ENCODE results near the gene DMRT2. TPM values are rescaled to one million over a fixed set of nuclear protein-coding genes. Genes with fewer than 3 reads are reported as not detected.

DMRT2 gene
- total RNA-seq, 1 donor, result not detected

GRCh38 chr9:1046639-1047572 lies 3.3 kb upstream of the DMRT2 start:
- no peak for DNase-seq (ENCODE audit: insufficient read length, low spot score, missing footprints)
- Histone ChIP-seq H3K79me2 (ENCODE audit: insufficient read depth, low read length) (no peaks in the 10 kb centered on the region), H3K4me3 (ENCODE audit: insufficient read depth, low read length) (peak overlapping the region; percentile 64), H3K36me3 (ENCODE audit: insufficient read depth, low read length) (no peaks in the 10 kb centered on the region), H3K4me1 (ENCODE audit: insufficient read depth, low read length) (no peaks in the 10 kb centered on the region), H3K9me3 (ENCODE audit: low read depth, low read length) (no peaks in the 10 kb centered on the region), H3K4me2 (ENCODE audit: insufficient read depth, low read length) (peak overlapping the region; percentile 77), H2AFZ (ENCODE audit: low read length) (peak overlapping the region; percentile 81), H3K27ac (ENCODE audit: low read depth, low read length) (no peak overlapping the region), H4K20me1 (ENCODE audit: insufficient read depth, low read length) (no peaks in the 10 kb centered on the region), H3K27me3 (ENCODE audit: insufficient read depth, low read length) (peaks cover 2% of the 10 kb centered on the region)
- TF ChIP-seq CTCF (IDR thresholded peaks at IDR 0.05; ENCODE audit: extremely low read depth, low read depth, low read length), result no peak

GRCh38 chr9:1047591-1048230 lies 2.4 kb upstream of the DMRT2 start:
- Histone ChIP-seq H3K27me3 (ENCODE audit: insufficient read depth, low read length) (no peaks in the 10 kb centered on the region), H3K9me3 (ENCODE audit: low read depth, low read length) (no peaks in the 10 kb centered on the region), H3K4me1 (ENCODE audit: insufficient read depth, low read length) (no peaks in the 10 kb centered on the region), H3K4me3 (ENCODE audit: insufficient read depth, low read length) (peak overlapping the region; percentile 64), H2AFZ (ENCODE audit: low read length) (peak overlapping the region; percentile 81), H3K4me2 (ENCODE audit: insufficient read depth, low read length) (peak overlapping the region; percentile 77), H3K36me3 (ENCODE audit: insufficient read depth, low read length) (no peaks in the 10 kb centered on the region), H4K20me1 (ENCODE audit: insufficient read depth, low read length) (no peaks in the 10 kb centered on the region), H3K79me2 (ENCODE audit: insufficient read depth, low read length) (no peaks in the 10 kb centered on the region), H3K27ac (ENCODE audit: low read depth, low read length) (no peak overlapping the region)
- TF ChIP-seq CTCF (IDR thresholded peaks at IDR 0.05; ENCODE audit: extremely low read depth, low read depth, low read length), result no peak
- peak; percentile 85 for DNase-seq (ENCODE audit: insufficient read length, low spot score, missing footprints)

GRCh38 chr9:1048231-1048619 lies 1.9 kb upstream of the DMRT2 start:
- DNase-seq (ENCODE audit: insufficient read length, low spot score, missing footprints), result no peak
- TF ChIP-seq CTCF (IDR thresholded peaks at IDR 0.05; ENCODE audit: extremely low read depth, low read depth, low read length), result no peak
- H3K27ac ChIP-seq (ENCODE audit: low read depth, low read length), result no peak overlapping the region
- no peaks in the 10 kb centered on the region for H3K79me2 ChIP-seq (ENCODE audit: insufficient read depth, low read length)
- no peaks in the 10 kb centered on the region for H3K27me3 ChIP-seq (ENCODE audit: insufficient read depth, low read length)
- peak overlapping the region; percentile 64 for H3K4me3 ChIP-seq (ENCODE audit: insufficient read depth, low read length)
- peak overlapping the region; percentile 81 for H2AFZ ChIP-seq (ENCODE audit: low read length)
- H3K4me1 ChIP-seq (ENCODE audit: insufficient read depth, low read length), result no peaks in the 10 kb centered on the region
- no peaks in the 10 kb centered on the region for H3K9me3 ChIP-seq (ENCODE audit: low read depth, low read length)
- no peaks in the 10 kb centered on the region for H4K20me1 ChIP-seq (ENCODE audit: insufficient read depth, low read length)
- H3K4me2 ChIP-seq (ENCODE audit: insufficient read depth, low read length), result peak overlapping the region; percentile 77
- no peaks in the 10 kb centered on the region for H3K36me3 ChIP-seq (ENCODE audit: insufficient read depth, low read length)

DNA sequence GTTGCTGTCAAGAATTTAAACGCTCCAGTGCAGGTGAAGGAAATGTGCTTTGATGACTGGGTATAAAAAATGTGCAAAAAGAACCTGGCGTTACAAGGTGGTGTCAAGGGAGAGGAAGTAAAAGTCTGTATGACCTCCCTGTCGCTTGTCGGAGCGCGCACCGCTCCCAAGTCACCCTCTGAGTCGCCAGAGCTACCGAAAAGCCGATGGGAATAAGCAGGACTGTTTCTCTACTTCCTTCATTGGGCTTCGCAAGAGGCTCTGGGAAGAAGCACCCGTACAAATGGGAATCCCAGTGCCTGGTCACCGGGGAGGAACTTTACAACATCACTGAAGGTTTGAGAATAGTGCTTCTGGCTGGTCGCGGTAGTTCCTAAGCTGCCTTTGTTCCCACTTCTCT lies 1.3 kb upstream of the DMRT2 start:
- no peak for TF ChIP-seq CTCF (IDR thresholded peaks at IDR 0.05; ENCODE audit: extremely low read depth, low read depth, low read length)
- no peaks in the 10 kb centered on the region for H3K9me3 ChIP-seq (ENCODE audit: low read depth, low read length)
- H3K4me1 ChIP-seq (ENCODE audit: insufficient read depth, low read length), result no peaks in the 10 kb centered on the region
- no peak overlapping the region for H3K4me3 ChIP-seq (ENCODE audit: insufficient read depth, low read length)
- no peaks in the 10 kb centered on the region for H3K79me2 ChIP-seq (ENCODE audit: insufficient read depth, low read length)
- H3K27ac ChIP-seq (ENCODE audit: low read depth, low read length), result no peak overlapping the region
- no peak overlapping the region for H3K4me2 ChIP-seq (ENCODE audit: insufficient read depth, low read length)
- no peaks in the 10 kb centered on the region for H3K27me3 ChIP-seq (ENCODE audit: insufficient read depth, low read length)
- no peak for DNase-seq (ENCODE audit: insufficient read length, low spot score, missing footprints)
- H3K36me3 ChIP-seq (ENCODE audit: insufficient read depth, low read length), result no peaks in the 10 kb centered on the region
- H4K20me1 ChIP-seq (ENCODE audit: insufficient read depth, low read length), result no peaks in the 10 kb centered on the region
- H2AFZ ChIP-seq (ENCODE audit: low read length), result no peak overlapping the region

Measured in osteoblast (primary cell).